ENCODE results near the gene CLK1. TPM values are rescaled to one million over a fixed set of nuclear protein-coding genes. Genes with fewer than 3 reads are reported as not detected.
"Not testable (repeated sequence)": the region's sequence is repeated elsewhere in the genome, so short reads cannot be mapped to it uniquely, and the experiment has no call there.

The CLK1 gene
- total RNA-seq, 1 donor from 2014 or later, result 116 TPM

DNA sequence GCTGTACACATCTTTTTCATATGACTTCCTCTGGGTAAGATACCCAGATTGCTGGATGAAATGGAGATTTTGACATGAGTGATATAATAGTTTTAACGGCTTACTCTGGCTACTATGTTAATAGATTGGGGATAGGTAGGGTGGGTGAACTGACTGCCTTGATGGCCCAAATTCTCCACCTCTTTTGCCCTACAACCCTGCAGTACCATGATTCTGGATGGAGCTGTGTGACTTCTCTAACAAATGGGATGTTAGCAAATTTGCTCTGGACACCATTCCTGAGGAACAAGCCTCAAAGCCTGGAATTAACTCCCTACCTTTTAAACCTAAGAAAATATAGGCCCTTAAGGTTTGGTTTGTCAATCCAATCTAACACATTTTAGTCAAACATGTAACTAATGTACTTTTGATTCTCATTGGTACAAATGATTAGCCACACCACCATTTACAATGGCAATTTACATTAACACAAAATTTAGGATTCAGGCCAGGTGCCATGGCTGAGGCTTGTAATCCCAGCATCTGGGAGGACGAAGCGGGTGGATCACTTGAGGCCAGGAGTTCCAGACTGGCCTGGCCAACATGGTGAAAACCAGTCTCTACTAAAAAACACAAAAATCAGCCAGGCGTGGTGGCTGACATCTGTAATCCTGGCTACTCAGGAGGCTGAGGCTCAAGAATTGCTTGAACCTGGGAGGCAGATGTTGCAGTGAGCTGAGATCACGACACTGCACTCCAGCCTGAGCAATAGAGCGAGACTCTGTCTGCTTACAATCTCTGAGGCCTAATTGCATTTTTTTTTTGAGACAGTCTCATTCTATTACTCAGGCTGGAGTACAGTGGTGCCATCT is 12.8 kb downstream of the CLK1 start:
- DNase-seq (ENCODE audit: low spot score), result no peak

DNA sequence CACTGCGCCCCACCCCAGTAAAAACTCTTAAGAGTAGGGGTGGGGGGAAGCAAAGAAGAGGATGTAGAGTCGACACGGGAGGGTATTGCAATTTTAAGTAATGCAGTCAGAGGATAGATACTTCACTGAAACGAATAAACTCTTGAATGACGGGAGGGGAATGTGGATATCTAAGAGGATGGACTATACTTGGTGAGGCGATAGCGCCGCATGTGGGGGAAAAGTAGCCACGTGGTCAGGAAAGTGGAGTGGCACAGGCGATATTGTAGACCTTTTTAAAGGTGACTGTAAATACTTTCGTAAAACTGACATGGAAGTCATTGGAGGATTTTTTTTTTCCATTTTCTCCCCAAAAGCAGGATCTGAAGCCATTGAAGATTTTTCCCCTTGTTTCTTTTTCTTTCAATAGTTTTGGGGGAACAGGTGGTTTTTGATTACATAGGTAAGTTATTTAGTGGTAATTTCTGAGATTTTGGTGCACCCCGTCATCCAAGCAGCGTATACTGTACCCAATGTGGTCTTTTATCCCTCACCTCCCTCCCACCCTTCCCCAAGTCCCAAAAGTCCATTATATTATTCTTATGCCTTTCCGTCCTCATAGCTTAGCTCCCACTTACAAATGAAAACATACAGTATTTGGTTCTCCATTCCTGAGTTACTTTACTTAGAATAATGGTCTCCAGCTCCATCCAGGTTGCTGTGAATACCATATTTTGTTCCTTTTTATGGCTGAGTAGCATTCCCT is 13.8 kb downstream of the CLK1 start:
- DNase-seq (ENCODE audit: low spot score), result no peak

DNA sequence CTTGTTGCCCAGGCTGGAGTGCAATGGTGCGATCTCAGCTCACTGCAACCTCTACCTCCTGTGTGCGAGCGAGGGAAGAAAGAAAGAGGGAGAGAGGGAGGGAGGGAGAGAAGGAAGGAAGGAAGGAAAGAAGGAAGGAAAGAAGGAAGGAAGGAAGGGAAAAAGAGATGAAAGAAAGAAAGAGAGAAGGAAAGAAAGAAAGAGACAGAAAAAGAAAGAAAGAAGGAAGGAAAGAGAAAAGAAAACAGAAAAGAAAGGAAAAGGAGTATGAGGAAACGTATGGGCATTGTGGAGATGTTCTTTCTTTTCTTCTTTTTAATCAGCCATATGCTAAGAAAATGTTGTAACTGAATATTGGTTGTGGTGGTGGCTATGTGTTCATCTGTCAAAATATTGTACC is 16.5 kb downstream of the CLK1 start:
- DNase-seq (ENCODE audit: low spot score), result no peak

DNA sequence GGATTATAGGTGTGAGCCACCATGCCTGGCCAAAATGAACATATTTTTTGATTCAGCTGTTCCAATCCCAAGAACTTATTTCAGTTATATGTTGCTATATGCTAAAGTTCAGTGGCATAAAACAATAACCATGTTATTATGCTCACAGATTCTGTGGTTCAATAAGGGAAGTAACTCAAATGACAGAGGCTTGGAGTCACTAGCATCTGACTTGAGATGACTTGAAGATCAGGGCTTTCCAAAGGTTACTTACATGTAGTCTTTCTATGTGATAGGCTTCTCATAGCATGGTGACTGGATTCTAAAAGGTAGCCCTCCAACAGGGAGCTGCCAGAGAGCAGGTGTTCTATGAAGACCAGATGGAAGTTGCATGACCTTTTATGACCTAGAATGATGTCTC is 17.2 kb downstream of the CLK1 start:
- DNase-seq (ENCODE audit: low spot score), result no peak

DNA sequence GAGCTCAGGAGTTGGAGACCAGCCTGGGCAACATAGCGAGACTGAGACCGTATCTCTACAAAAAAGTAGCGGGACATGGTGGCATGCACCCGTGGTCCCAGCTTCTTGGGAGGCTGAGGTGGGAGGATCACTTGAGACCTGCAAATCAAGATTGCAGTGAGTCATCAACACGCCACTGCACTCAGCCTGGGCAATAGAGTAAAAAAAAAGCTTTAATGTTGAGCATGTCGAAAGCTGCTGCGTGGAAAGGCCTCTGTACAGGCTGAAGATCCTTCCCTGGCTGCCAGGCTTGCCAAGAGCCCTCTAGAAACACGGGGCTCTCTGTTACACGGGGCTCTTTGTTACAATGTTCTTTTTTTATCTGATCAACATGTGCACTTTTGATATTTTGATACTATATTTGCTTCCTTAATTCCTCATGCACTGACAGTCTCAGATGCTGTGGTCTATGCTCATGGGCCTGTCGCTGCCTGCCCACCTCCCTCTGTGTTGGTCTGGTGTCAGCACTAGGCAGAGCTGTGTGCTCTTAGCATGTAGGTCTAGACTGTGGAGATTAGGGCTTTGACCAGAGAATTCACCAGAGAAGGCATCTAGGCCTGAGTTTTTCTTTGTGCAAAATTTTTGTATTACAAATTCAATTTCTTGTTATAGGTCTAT is 18.7 kb downstream of the CLK1 start:
- no peak for DNase-seq (ENCODE audit: low spot score)

DNA sequence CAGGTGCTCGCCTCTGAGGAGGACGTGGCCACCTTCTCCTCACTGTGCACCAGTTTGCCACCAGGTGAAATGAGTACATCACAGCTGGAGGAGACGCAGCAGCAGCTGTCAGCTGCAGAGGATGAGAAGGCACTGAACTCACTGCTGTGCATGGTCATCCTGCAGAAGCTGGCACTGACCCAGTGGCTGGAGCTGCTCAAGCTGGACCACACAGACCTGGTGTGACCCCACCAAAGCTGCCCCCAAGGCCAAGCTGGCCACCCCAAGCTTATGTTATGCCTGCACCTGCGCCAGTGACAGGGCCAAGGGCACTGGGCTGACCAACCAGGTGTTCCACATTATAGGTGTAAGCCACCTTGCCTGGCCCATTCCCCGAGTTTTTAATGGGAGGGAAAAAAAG is 19.3 kb downstream of the CLK1 start:
- DNase-seq (ENCODE audit: low spot score), result no peak

- DNase-seq (ENCODE audit: low spot score), result no peak
Observed at GRCh38 chr2:200843993-200844948, 20.2 kb downstream of the CLK1 start.

DNA sequence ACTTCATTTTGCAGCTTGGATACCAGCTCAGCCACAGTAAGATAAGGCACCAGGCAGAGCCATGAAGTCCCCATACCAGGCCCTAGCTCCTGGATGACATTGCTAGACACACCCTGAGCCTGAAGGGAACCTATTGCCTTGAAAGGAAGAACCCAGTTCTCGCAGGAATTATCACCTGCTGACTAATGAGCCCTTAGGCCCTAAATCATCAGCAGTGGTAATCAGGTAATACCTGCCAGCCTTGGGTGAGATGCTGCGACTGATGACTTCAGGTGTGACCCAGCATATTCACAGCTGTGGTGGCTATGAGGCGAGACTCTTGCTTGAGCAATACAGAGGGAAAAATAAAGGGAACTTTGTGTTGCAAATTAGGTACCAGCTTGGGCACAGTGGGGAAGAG is 24.9 kb downstream of the CLK1 start:
- no peak for DNase-seq (ENCODE audit: low spot score)

- no peak for DNase-seq (ENCODE audit: low spot score)
Observed at GRCh38 chr2:200834701-200835100, 29.8 kb downstream of the CLK1 start.

DNA sequence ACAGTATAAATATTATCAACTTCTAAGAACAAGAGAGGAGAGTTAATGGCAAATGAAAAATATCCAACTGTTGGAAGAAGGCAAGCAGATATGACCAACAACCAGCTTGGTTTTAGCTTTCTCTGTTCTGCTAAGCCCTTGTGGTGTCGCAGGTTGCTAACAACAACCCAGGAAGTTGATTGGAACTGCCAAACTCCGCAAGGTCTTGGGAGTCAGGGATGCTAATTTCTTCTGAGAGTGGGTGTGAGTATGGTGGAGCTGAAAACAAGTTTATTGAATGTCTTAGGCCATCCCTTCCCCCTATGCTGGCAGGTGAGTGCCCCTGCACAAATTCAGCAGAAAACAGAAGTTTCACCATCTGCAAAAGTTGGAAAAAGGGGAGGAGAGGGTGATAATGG is 35.2 kb downstream of the CLK1 start:
- no peak for DNase-seq (ENCODE audit: low spot score)

- no peak for DNase-seq (ENCODE audit: low spot score)
Observed at GRCh38 chr2:200828572-200829257, 35.7 kb downstream of the CLK1 start.

DNA sequence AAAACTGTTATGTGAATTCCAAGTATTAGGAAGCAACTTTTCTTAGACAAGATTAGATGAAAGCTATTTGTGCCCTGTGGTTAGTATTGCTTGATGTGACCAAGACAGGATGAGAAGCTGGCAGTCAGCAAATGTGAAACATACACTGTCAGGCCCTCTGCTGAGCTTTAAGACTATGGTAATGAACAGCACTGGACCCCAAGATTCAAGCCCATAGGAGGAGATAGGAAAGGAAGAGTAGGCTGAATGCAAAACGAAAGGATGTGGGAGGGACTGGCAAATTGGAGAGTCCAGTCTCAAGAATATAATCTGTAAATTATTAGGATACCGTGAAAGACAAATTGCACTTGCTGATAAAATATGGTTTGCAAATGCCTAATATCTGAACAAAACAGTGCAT is 36.4 kb downstream of the CLK1 start:
- DNase-seq (ENCODE audit: low spot score), result no peak

DNA sequence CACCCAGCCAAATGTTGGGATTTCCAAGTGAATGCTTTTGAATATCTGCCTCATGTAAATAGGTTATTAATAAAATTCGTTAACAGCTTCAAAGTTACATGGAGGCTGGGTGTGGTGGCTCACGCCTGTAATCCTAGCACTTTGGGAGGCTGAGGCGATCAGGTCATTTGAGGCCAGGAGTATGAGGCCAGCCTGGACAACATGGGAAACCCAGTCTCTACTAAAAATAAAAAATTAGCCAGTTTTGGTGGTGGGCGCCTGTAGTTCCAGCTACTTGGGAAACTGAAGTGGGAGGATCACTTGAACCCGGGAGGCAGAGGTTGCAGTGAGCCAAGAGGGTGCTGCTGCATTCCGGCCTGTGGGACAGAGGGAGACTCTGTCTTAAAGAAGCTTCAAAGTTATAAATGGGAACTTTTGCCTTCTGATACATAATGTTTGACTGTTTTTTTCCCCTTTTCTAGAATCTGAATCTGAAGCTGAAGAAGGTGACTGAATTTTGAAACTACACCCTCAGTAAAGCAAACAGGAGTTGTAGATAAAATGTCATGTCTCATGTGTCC is 42.7 kb downstream of the CLK1 start:
- no peak for DNase-seq (ENCODE audit: low spot score)

DNA sequence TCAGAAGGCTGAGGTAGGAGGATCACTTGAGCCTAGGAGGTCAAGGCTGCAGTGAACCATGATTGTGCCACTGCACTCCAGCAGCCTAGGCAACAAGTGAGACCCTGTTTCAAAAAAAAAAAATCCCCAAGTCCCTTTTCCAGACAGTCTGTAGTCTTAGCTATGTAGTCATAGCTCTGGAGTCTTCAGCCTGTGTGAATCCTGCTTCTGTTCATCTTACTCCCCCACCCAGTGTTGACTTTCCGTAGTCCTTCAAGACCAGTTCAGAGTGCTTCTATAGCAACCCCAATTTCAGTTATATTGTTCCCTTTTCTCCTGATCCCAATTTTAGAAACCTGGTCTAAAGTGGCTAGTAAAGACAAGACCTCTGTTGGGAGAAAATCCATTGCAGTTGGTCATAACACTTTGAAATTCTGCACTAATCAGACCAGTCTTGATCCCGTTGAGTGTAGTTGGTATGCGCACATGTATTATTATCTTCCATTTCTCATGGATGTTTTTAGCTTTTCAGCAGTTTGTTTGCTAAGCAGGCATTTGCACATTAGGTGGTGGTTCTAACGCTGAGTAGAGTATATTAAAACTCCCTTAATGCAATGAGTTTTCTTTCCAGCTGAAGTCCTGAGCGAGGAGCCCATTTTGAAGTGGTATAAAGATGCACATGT is 43.8 kb downstream of the CLK1 start:
- no peak for DNase-seq (ENCODE audit: low spot score)

- not testable (repeated sequence) for DNase-seq (ENCODE audit: low spot score)
Observed at GRCh38 chr2:200818732-200819131, 45.7 kb downstream of the CLK1 start.

GRCh38 chr2:200814917-200815316 is 49.5 kb downstream of the CLK1 start:
- no peak for DNase-seq (ENCODE audit: low spot score)

DNA sequence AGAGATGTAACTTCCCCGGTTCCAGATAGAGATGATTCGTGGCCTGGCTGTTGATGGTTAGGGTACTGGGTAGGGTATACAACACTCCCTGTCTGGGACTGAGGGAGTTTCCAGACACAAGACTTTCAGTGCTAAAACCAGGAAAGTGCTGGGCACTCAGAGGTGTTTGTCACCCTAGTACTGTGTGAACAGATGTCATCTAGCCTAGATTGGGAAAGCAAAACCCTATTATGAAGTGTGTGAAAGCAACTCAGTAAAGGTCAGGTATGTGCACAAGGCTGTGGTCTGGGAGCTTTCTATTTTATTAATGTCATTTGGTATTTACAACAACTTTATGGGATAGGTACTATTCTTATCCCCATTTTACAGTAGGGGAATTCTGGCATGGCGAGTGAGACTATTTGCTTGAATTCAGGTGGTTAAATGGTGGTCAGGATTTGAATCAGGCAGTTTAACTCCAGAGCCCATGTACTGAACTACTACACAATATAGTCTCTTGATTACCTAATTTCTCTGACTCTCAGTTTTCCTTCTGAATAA is 50.1 kb downstream of the CLK1 start:
- no peak for DNase-seq (ENCODE audit: low spot score)

- DNase-seq (ENCODE audit: low spot score), result peak; percentile 79
Observed at GRCh38 chr2:200812122-200813022, 52.1 kb downstream of the CLK1 start.
